SU-DHL-6 (cell line): ENCODE results near the gene CEP104.

Experiments used
- CTCF ChIP-seq: fragments of 200-600 bp; sonication (generic); IDR thresholded peaks from one replicate; pipeline ENCODE4 v1.5.1; 2017; ENCODE audit warnings: antibody characterized with exemption, mild to moderate bottlenecking, low read length, moderate library complexity; ENCODE audit not compliant: insufficient read depth, poor library complexity, severe bottlenecking
- EZH2phosphoT487 ChIP-seq: fragments of 200-600 bp; sonication (generic), shearing (Covaris generic); conservative IDR thresholded peaks from 2 replicates; pipeline ENCODE4 v1.6.1; 2018; ENCODE audit warnings: mild to moderate bottlenecking, antibody characterized with exemption, low read length, moderate library complexity, mixed read lengths

DNA sequence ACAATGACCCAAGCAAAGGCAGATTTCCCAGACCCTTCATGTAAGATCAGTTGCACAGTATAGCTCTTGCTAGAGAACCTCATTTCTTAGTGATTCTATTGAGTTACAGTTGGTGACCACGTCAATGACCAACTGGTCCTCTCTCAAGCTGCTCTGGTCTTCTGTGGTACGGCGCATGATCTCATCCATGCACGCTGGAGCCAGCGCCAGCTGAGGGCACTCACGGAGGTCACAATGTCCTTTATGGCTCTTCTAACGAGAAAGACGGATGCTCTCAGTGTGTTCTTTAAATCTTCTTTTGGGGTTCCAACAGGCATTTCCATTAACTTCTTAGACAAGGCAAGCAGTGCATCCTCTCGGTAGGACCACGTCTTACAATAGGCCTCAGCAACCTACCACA is 22.3 kb downstream of the CEP104 start:
- TF ChIP-seq CTCF (no peak), EZH2phosphoT487 (no peak)
